ENCODE results near the gene PRSS27. TPM values are rescaled to one million over a fixed set of nuclear protein-coding genes. Genes with fewer than 3 reads are reported as not detected.

PRSS27 gene
- total and polyA plus RNA-seq, 11 donors = 0.19 to 1.3 (median 0.39) TPM; not detected in 3

- DNase-seq = peak; percentile 83 to 91 (median 86)
- TF ChIP-seq, protein P1, sequence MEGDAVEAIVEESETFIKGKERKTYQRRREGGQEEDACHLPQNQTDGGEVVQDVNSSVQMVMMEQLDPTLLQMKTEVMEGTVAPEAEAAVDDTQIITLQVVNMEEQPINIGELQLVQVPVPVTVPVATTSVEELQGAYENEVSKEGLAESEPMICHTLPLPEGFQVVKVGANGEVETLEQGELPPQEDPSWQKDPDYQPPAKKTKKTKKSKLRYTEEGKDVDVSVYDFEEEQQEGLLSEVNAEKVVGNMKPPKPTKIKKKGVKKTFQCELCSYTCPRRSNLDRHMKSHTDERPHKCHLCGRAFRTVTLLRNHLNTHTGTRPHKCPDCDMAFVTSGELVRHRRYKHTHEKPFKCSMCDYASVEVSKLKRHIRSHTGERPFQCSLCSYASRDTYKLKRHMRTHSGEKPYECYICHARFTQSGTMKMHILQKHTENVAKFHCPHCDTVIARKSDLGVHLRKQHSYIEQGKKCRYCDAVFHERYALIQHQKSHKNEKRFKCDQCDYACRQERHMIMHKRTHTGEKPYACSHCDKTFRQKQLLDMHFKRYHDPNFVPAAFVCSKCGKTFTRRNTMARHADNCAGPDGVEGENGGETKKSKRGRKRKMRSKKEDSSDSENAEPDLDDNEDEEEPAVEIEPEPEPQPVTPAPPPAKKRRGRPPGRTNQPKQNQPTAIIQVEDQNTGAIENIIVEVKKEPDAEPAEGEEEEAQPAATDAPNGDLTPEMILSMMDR (IDR thresholded peaks at IDR 0.05) = peak; percentile 34 to 92 (median 80)
- no peak for TF ChIP-seq POLR2A (IDR thresholded peaks at IDR 0.05)
- Histone ChIP-seq H3K36me3 (no peaks in the 10 kb centered on the region), H3K9me3 (no peaks in the 10 kb centered on the region), H3K4me1 (peaks cover 0 to 27% (median 13%) of the 10 kb centered on the region in 12 donors), H3K27me3 (peaks cover 0 to 8% (median 0%) of the 10 kb centered on the region in 9 donors), H3K4me3 (peak overlapping the region; percentile 48 to 90 (median 66)), H3K27ac (peak overlapping the region in 11 of 12 donors; percentile 22 to 85 (median 74))
- peak; percentile 68 to 92 (median 84) for ATAC-seq
- whole genome bisulfite sequencing, 4 donors = 2 to 14% (median 3%) methylated on average over 22 to 99 of the region's 99 CpGs
- intact Hi-C loops (cut with DNase I) = loop anchor here in 2 of 10 donors (1.0 to 5.0 kb wide), 4 partner anchors 31 to 56 kb away; partner anchors contain the start of genes KCTD5 (in 2 of the 2), ELOB (in 1 of the 2) and SRRM2 (in 1 of the 2)
Measured at GRCh38 chr16:2720719-2721633, 952 bp upstream of the PRSS27 start.

DNA sequence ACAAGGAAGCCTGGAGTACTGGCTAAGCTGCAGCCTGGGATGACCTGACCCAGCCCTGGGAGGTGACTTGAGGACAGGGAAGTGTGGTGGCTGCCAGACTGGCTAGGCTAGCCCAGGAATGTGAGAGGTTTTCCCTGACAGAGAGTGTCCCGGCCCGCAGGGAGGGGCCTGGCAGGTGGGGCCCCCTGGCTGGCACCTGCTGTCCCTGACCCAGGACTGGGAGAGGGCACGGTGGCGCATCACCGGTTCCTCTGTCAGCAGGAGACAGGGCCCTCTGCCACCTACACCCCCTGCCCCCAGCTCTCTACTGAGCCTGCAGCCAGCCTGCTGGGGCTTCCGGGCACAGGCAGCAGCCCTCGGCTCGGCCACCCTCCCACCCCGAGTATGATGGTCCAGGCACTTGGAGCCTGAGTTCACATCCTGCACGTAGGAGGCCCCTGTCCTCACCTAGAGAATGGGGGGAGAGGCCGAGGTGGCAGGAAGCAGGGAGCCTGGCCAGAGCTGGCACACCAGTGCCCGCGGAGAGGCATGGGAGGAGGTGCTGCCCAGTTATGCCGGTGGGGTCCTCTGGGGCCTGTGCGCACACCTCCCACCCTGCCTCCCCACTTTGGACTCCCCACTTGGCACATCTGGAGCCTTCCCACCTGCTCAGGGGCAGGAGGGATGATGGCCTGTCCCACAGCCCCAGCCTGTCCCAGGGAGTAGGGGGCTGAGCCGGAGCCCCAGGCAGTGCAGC, 528 bp downstream of the PRSS27 start:
- intact Hi-C loops (cut with DNase I) = loop anchor here in 2 of 10 donors (2.0 to 5.0 kb wide), 3 partner anchors 37 to 57 kb away; partner anchors contain the start of genes KCTD5 (in 2 of the 2) and ELOB (in 1 of the 2)
- Histone ChIP-seq H3K27ac (no peak overlapping the region), H3K4me3 (no peak overlapping the region), H3K36me3 (no peaks in the 10 kb centered on the region), H3K27me3 (peaks cover 0 to 2% (median 0%) of the 10 kb centered on the region in 9 donors), H3K4me1 (peaks cover 0 to 36% (median 16%) of the 10 kb centered on the region in 12 donors), H3K9me3 (no peaks in the 10 kb centered on the region)
- 42 to 53% (median 51%) methylated on average over 12 to 16 of the region's 16 CpGs for WGBS, 4 donors
- DNase-seq = peak in 2 of 5 donors; percentile 47 to 55
- TF ChIP-seq, protein P1 (IDR thresholded peaks at IDR 0.05) = no peak
- no peak for TF ChIP-seq POLR2A (IDR thresholded peaks at IDR 0.05)
- ATAC-seq = peak; percentile 7 to 68 (median 24)

DNA sequence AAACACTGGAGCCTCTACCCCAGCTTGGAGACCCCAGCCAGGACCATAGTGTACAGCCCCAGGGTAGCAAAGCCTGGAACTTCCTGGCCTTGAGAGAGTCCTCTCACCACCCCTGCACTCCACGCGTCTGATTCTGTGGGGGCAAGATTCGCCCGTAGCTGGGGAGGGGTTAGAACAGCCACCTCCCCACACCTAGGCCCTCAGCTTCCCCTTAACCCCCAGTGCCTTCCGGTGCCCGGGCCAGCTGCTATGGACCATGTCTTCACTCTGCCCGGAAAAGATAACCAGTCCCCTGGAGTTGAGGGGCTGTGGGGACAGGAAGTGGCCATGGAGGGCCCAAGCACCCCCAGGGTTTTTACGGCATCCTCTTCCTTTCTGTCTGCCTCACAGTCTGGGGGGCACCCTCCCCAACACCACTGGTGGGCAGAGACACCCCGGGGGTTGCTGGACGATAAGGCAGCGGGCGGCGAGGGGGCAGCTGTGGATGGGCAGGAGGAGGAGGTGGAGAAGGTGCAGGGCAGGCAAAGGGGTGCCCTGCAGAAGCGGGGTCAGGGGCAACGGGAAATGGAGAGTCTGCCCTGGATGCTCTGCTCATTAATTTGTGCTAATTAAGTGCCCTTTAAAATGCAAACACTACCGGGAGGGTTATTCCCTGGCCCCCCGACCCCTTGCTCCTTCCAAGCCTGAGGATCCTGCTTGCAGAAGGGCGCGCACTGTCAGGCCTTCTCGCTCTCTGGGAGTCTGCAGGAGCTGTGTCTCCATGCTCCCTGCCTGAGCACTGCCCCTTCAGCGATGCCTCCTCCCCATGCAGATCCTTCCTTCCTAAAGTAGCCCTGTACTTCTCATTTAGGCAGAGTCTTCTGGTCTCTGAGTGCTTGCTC, 2.4 kb downstream of the PRSS27 start:
- no peak overlapping the region for H3K27ac ChIP-seq
- TF ChIP-seq, protein P1 (IDR thresholded peaks at IDR 0.05) = no peak
- TF ChIP-seq POLR2A (IDR thresholded peaks at IDR 0.05) = no peak
- WGBS, 4 donors = 78 to 87% (median 79%) methylated on average over 21 of the region's 21 CpGs
- no peak for ATAC-seq
- no peaks in the 10 kb centered on the region for H3K27me3 ChIP-seq
- DNase-seq = no peak
- H3K4me1 ChIP-seq = peaks cover 0 to 36% (median 16%) of the 10 kb centered on the region in 12 donors
- intact Hi-C loops (cut with DNase I) = no loop called here
- no peaks in the 10 kb centered on the region for H3K9me3 ChIP-seq
- no peaks in the 10 kb centered on the region for H3K36me3 ChIP-seq
- no peak overlapping the region for H3K4me3 ChIP-seq
